Neural cell (in vitro differentiated cells): ENCODE data around the gene PPFIBP2. TPM values are rescaled to one million over a fixed set of nuclear protein-coding genes. Genes with fewer than 3 reads are reported as not detected.

ENCODE experiments used
- H2AFZ ChIP-seq: fragments of 200-600, 300-800 bp; sonication (generic), shearing (Covaris generic); 2 replicates; pipeline ENCODE4 v1.6.0; 2014; ENCODE audit warnings: low read depth, mild to moderate bottlenecking, antibody characterized with exemption, low read length, moderate library complexity
- H3F3A ChIP-seq: fragments of 200-600 bp; shearing (Covaris generic); 2 replicates; pipeline ENCODE4 v1.6.1; 2016; ENCODE audit warnings: mild to moderate bottlenecking, moderate library complexity, mixed read lengths, antibody characterized with exemption, low read length; ENCODE audit not compliant: insufficient read depth, poor library complexity, severe bottlenecking
- H3K27ac ChIP-seq: fragments of 200-600, 300-800 bp; sonication (generic), shearing (Covaris generic); 2 replicates; pipeline ENCODE4 v1.5.1; 2014; ENCODE audit warnings: mild to moderate bottlenecking, low read length, moderate library complexity
- H3K27me3 ChIP-seq: fragments of 300-800, 200-600 bp; sonication (generic), shearing (Covaris generic); 2 replicates; pipeline ENCODE4 v1.6.0; 2014; ENCODE audit warnings: mild to moderate bottlenecking, low read depth, low read length, moderate library complexity; ENCODE audit not compliant: insufficient read depth
- H3K36me3 ChIP-seq: fragments of 300-800, 200-600 bp; sonication (generic), shearing (Covaris generic); 2 replicates; pipeline ENCODE4 v1.5.1; 2014; ENCODE audit warnings: mild to moderate bottlenecking, antibody characterized with exemption, low read length, moderate library complexity; ENCODE audit not compliant: insufficient read depth
- H3K4me2 ChIP-seq: fragments of 300-800, 200-600 bp; sonication (generic), shearing (Covaris generic); 2 replicates; pipeline ENCODE4 v1.6.0; 2014; ENCODE audit warnings: mild to moderate bottlenecking, low read length
- H3K4me3 ChIP-seq: fragments of 300-800, 200-600 bp; sonication (generic), shearing (Covaris generic); 2 replicates; pipeline ENCODE4 v1.5.1; 2014; ENCODE audit warnings: mild to moderate bottlenecking, low read length, moderate library complexity
- H3K79me2 ChIP-seq: fragments of 200-600 bp; shearing (Covaris generic); replicated peaks from 2 replicates; pipeline ENCODE4 v1.6.0; 2014; ENCODE audit warnings: mild to moderate bottlenecking, low read length, moderate library complexity; ENCODE audit not compliant: insufficient read depth
- H3K9ac ChIP-seq: fragments of 300-800, 200-600 bp; sonication (generic), shearing (Covaris generic); 2 replicates; pipeline ENCODE4 v1.6.1; 2016; ENCODE audit warnings: mild to moderate bottlenecking, low read length, mixed read lengths
- H3K9me2 ChIP-seq: fragments of 200-600 bp; shearing (Covaris generic); 2 replicates; pipeline ENCODE4 v1.6.1; 2016; ENCODE audit warnings: mild to moderate bottlenecking, low read length, mixed read lengths; ENCODE audit not compliant: insufficient read depth
- H3K9me3 ChIP-seq: fragments of 200-600, 300-800 bp; sonication (generic), shearing (Covaris generic); 2 replicates; pipeline ENCODE4 v1.6.1; 2016; ENCODE audit warnings: mild to moderate bottlenecking, mixed run types, low read length, moderate library complexity, mixed read lengths
- H4K20me1 ChIP-seq: fragments of 200-600 bp; shearing (Covaris generic); 2 replicates; pipeline ENCODE4 v1.6.1; 2016; ENCODE audit warnings: mild to moderate bottlenecking, mixed run types; ENCODE audit not compliant: insufficient read depth
- CTCF ChIP-seq: fragments of 450-650 bp; IDR thresholded peaks from 2 replicates; pipeline ENCODE4 v1.5.1; 2014; ENCODE audit warnings: antibody characterized with exemption, mild to moderate bottlenecking, moderate library complexity; ENCODE audit not compliant: poor library complexity, severe bottlenecking
- EP300 ChIP-seq: fragments of 450-650 bp; conservative IDR thresholded peaks from 2 replicates; pipeline ENCODE4 v1.6.1; 2014; ENCODE audit warnings: antibody characterized with exemption, mild to moderate bottlenecking, moderate library complexity; ENCODE audit not compliant: poor library complexity, severe bottlenecking
- EZH2 ChIP-seq: fragments of 200-600, 300-800 bp; shearing (Covaris generic), sonication (generic); IDR thresholded peaks from 2 replicates; pipeline ENCODE4 v1.6.1; 2014; ENCODE audit warnings: antibody characterized with exemption, low read length, borderline replicate concordance, mild to moderate bottlenecking; ENCODE audit not compliant: insufficient read depth, poor library complexity, severe bottlenecking
- MXI1 ChIP-seq: fragments of 450-650 bp; conservative IDR thresholded peaks from 2 replicates; pipeline ENCODE4 v1.6.1; 2014; ENCODE audit warnings: antibody characterized with exemption, mild to moderate bottlenecking; ENCODE audit not compliant: poor library complexity, severe bottlenecking
- POLR2AphosphoS5 ChIP-seq: IDR thresholded peaks from 2 replicates; pipeline ENCODE4 v1.6.1; 2012
- RAD21 ChIP-seq: fragments of 450-650 bp; conservative IDR thresholded peaks from 2 replicates; pipeline ENCODE4 v1.6.1; 2014; ENCODE audit warnings: antibody characterized with exemption, mild to moderate bottlenecking, moderate library complexity
- SMC3 ChIP-seq: fragments of 450-650 bp; conservative IDR thresholded peaks from 2 replicates; pipeline ENCODE4 v1.6.1; 2014; ENCODE audit warnings: antibody characterized with exemption, mild to moderate bottlenecking, moderate library complexity; ENCODE audit not compliant: poor library complexity
- TAF1 ChIP-seq: IDR thresholded peaks from 2 replicates; pipeline ENCODE4 v1.6.1; 2012; ENCODE audit warnings: low read depth
- polyA plus RNA-seq: library from polyadenylated mRNA; depleted of rRNA; stranded (reverse); fragments of >200 nt; gene quantifications from 2 replicates; pipeline ENCODE4 v1.2.3, GENCODE V29; 2014
- TF ChIP-seq, protein P1 (sequence below): IDR thresholded peaks from 2 replicates; pipeline ENCODE4 v1.6.1; 2012; ENCODE audit warnings: borderline replicate concordance

Gene PPFIBP2
- polyA plus RNA-seq, 1 donor from 2014 or later = not detected

DNA sequence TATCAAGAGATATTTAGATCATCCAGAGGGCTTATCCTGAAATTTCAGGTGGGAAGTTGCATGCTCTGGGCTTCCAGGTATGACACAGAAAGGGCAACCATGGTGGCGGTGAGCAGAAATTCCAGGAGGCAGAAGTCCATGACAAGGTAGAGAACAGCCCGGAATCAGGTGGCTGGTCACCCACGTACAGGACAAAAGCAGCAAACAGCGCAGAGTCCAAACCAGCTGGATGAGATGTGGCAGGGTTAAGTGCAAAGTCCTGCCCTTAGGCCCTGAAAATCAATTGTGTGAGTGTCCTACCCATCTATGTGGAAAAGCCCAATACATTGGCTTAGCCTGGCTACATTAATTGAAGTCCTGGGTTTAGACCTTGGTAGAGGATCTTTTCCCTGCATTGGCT is 11.6 kb downstream of the PPFIBP2 start:
- Histone ChIP-seq H3F3A (no peaks in the 10 kb centered on the region), H3K27me3 (no peaks in the 10 kb centered on the region), H3K9me2 (no peaks in the 10 kb centered on the region), H3K79me2 (no peaks in the 10 kb centered on the region), H3K4me2 (no peak overlapping the region), H4K20me1 (no peaks in the 10 kb centered on the region), H2AFZ (no peak overlapping the region), H3K27ac (no peak overlapping the region), H3K4me3 (no peak overlapping the region), H3K9ac (no peak overlapping the region), H3K36me3 (no peaks in the 10 kb centered on the region), H3K9me3 (no peaks in the 10 kb centered on the region)
- no peak for TF ChIP-seq POLR2AphosphoS5
- TF ChIP-seq MXI1 = no peak
- no peak for TF ChIP-seq EZH2
- TF ChIP-seq SMC3 = no peak
- TF ChIP-seq EP300 = no peak
- TF ChIP-seq, protein P1, sequence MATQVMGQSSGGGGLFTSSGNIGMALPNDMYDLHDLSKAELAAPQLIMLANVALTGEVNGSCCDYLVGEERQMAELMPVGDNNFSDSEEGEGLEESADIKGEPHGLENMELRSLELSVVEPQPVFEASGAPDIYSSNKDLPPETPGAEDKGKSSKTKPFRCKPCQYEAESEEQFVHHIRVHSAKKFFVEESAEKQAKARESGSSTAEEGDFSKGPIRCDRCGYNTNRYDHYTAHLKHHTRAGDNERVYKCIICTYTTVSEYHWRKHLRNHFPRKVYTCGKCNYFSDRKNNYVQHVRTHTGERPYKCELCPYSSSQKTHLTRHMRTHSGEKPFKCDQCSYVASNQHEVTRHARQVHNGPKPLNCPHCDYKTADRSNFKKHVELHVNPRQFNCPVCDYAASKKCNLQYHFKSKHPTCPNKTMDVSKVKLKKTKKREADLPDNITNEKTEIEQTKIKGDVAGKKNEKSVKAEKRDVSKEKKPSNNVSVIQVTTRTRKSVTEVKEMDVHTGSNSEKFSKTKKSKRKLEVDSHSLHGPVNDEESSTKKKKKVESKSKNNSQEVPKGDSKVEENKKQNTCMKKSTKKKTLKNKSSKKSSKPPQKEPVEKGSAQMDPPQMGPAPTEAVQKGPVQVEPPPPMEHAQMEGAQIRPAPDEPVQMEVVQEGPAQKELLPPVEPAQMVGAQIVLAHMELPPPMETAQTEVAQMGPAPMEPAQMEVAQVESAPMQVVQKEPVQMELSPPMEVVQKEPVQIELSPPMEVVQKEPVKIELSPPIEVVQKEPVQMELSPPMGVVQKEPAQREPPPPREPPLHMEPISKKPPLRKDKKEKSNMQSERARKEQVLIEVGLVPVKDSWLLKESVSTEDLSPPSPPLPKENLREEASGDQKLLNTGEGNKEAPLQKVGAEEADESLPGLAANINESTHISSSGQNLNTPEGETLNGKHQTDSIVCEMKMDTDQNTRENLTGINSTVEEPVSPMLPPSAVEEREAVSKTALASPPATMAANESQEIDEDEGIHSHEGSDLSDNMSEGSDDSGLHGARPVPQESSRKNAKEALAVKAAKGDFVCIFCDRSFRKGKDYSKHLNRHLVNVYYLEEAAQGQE = no peak

GRCh38 chr11:7527029-7527428 is 13.2 kb downstream of the PPFIBP2 start:
- Histone ChIP-seq H3K27ac (no peak overlapping the region), H3K4me2 (no peak overlapping the region), H3K9me2 (no peaks in the 10 kb centered on the region), H3F3A (no peaks in the 10 kb centered on the region), H4K20me1 (no peaks in the 10 kb centered on the region), H3K27me3 (no peaks in the 10 kb centered on the region), H3K36me3 (no peaks in the 10 kb centered on the region), H2AFZ (no peak overlapping the region), H3K79me2 (no peaks in the 10 kb centered on the region), H3K9me3 (no peaks in the 10 kb centered on the region), H3K4me3 (no peak overlapping the region), H3K9ac (no peak overlapping the region)
- no peak for TF ChIP-seq RAD21
- TF ChIP-seq, protein P1 = no peak
- TF ChIP-seq TAF1 = no peak
- no peak for TF ChIP-seq EP300
- TF ChIP-seq MXI1 = no peak
- TF ChIP-seq POLR2AphosphoS5 = no peak
- TF ChIP-seq CTCF = no peak
- no peak for TF ChIP-seq SMC3
